MM.1S (cell line): ENCODE measurements around the gene CLN6.

Source experiments
- CTCF ChIP-seq: fragments of 300-600 bp; sonication (generic); IDR thresholded peaks from 2 replicates; pipeline ENCODE4 v1.5.1; 2016; ENCODE audit warnings: antibody characterized with exemption, low read length, mixed read lengths
- EZH2 ChIP-seq: fragments of 300-600 bp; sonication (generic); optimal IDR thresholded peaks from 2 replicates; pipeline ENCODE3; 2017; ENCODE audit warnings: low read depth, mild to moderate bottlenecking, antibody characterized with exemption, low read length, mixed read lengths
- EZH2phosphoT487 ChIP-seq: fragments of 300-600 bp; sonication (generic); IDR thresholded peaks from 2 replicates; pipeline ENCODE4 v1.6.1; 2018; ENCODE audit warnings: antibody characterized with exemption, low read length

- TF ChIP-seq CTCF: no peak
- no peak for TF ChIP-seq EZH2
- TF ChIP-seq EZH2phosphoT487: no peak
These were observed 2.9 kb upstream of the CLN6 start for GRCh38 chr15:68232449-68232848.
